HEK293T (cell line): ENCODE data around the gene ATF7IP.

Experiments
- BHLHE40 ChIP-seq: fragments of 450-650 bp; IDR thresholded peaks from 2 replicates; pipeline ENCODE4 v1.6.1; 2016; ENCODE audit warnings: mild to moderate bottlenecking, moderate library complexity, borderline replicate concordance
- CTBP1 ChIP-seq: fragments of 450-650 bp; IDR thresholded peaks from 2 replicates; pipeline ENCODE4 v1.6.1; 2016; ENCODE audit warnings: borderline replicate concordance
- ELF4 ChIP-seq: fragments of 450-650 bp; IDR thresholded peaks from 2 replicates; pipeline ENCODE4 v1.6.1; 2017; ENCODE audit warnings: antibody characterized with exemption
- HDGF ChIP-seq: fragments of 450-650 bp; IDR thresholded peaks from 2 replicates; pipeline ENCODE4 v1.6.1; 2017; ENCODE audit warnings: antibody characterized with exemption, borderline replicate concordance
- NFRKB ChIP-seq: fragments of 450-650 bp; IDR thresholded peaks from 2 replicates; pipeline ENCODE4 v1.6.1; 2016; ENCODE audit warnings: mild to moderate bottlenecking, moderate library complexity
- SP1 ChIP-seq: fragments of 450-650 bp; IDR thresholded peaks from 2 replicates; pipeline ENCODE4 v1.6.1; 2017
- SUZ12 ChIP-seq: fragments of 450-650 bp; IDR thresholded peaks from 2 replicates; pipeline ENCODE4 v1.6.1; 2016; ENCODE audit warnings: mild to moderate bottlenecking
- TARDBP ChIP-seq: fragments of 450-650 bp; IDR thresholded peaks from 2 replicates; pipeline ENCODE4 v1.6.1; 2016
- ZNF384 ChIP-seq: fragments of 450-650 bp; IDR thresholded peaks from 2 replicates; pipeline ENCODE4 v1.6.1; 2016

- TF ChIP-seq NFRKB (no peak), TARDBP (no peak), BHLHE40 (no peak), SP1 (no peak), ELF4 (no peak), HDGF (no peak), ZNF384 (peak; percentile 89), CTBP1 (no peak), SUZ12 (no peak)
Measured at GRCh38 chr12:14384783-14385638, 19.5 kb downstream of the ATF7IP start.
